ENCODE results near the gene PYHIN1.

The PYHIN1 gene

DNA sequence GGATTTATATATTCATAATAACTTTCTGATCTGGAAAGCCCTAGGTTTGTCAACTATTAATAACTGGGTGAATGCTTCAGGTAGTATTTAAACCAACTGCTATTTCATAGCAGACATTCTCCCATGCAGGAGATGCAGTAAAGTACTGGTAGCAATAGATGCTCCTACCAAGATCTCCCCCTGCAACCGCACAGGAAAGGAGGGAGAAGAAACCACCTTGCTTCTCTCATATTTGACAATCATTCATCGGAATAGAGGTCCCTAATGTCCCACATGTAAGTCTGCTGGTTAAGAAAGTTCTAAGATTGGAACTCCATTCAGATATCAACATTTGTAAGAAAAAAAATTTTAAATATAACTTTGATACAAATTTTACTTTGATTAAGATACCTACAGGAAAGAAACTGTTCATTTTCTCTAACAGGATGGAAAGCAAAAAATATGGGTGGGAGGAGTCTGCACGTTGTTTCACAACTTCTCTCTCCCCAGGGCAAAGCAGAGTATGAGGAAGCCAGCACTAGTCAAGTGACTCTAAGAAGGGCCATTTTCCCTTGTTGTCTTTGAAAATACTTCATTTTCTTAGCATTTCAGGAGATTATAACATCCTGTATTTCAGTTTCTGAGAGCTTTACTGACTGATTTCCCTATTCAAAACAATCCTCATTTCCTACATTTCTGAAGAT lies at the start of gene PYHIN1:
TSS of gene PYHIN1 (plus strand) at position 498 of the 683 bp plus-strand sequence. CDS start 5,359 bp downstream, outside the sequence.
- peaks cover 9% of the 10 kb centered on the region for H3K36me3 Mint-ChIP-seq
- H3K27ac Mint-ChIP-seq, result peak within 1 kb of the TSS; percentile 96
- peaks cover 2% of the 10 kb centered on the region for H3K27me3 Mint-ChIP-seq
- H3K4me1 Mint-ChIP-seq, result peaks cover 51% of the 10 kb centered on the region
- peak within 1 kb of the TSS; percentile 89 for H3K4me3 Mint-ChIP-seq
- peaks cover 16% of the 10 kb centered on the region for H3K9me3 Mint-ChIP-seq

DNA sequence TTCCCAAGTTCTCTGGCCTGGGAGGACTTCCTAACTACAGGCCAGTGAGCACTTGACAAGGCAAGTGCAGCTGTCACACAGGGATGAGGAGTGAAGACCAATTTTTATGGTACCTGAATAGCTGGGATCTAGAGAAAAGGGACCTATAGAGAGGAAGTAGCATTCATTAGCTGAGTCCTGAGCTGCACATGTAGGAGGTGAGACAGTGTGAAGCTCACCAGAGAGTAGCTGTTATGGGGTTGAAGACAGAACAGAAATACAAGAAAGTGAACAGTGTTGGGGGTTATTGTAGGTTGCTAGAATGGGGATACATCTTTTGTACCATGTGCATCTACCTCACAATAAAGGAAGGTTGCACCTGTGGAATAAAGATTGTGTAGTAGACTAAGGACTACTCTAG lies 37.7 kb upstream of the PYHIN1 start:
- no peaks in the 10 kb centered on the region for H3K9me3 Mint-ChIP-seq
- H3K4me3 Mint-ChIP-seq, result no peak overlapping the region
- no peaks in the 10 kb centered on the region for H3K27me3 Mint-ChIP-seq
- no peak overlapping the region for H3K27ac Mint-ChIP-seq
- peaks cover 2% of the 10 kb centered on the region for H3K36me3 Mint-ChIP-seq
- H3K4me1 Mint-ChIP-seq, result no peaks in the 10 kb centered on the region

DNA sequence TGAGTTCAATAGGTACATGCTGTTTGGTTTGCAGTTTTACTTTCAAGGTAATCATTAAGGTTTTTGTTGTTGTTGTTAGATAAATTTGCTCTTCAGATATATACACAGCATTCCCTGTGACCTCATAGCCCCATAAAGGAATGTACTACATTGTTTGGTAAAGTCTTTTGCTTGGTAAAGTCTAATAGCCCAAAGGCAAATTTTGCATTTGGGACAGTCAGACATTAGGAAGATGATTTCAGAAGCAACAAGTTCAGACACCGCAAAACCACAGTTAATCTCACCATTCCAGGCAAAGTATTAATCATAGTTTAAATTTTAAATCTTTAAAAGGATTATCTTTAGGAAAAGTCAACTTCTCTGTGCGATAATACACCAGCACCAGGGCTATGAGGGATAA lies 32.6 kb upstream of the PYHIN1 start:
- Mint-ChIP-seq H3K4me1 (no peaks in the 10 kb centered on the region), H3K9me3 (no peaks in the 10 kb centered on the region), H3K27ac (no peak overlapping the region), H3K4me3 (no peak overlapping the region), H3K36me3 (peaks cover 2% of the 10 kb centered on the region), H3K27me3 (peaks cover 3% of the 10 kb centered on the region)

DNA sequence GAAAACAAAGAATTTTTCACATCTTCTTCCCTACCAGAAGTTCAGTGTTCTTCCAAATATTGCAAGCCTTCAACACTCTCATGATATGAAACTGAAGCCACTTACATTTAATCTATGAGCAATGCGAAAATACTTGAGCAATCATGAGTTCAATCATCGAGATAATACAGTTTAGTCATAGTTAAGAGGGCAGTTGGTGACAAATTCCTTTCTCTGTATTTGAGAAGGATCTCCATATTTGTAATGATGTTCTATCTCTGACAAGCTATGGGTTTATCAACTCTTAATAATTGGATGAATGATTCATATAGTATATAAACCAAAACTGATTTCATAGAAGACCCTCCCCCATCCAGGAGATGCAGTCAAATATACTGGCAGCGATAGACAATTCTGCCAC lies 29.7 kb upstream of the PYHIN1 start:
- no peak overlapping the region for H3K4me3 Mint-ChIP-seq
- no peaks in the 10 kb centered on the region for H3K4me1 Mint-ChIP-seq

DNA sequence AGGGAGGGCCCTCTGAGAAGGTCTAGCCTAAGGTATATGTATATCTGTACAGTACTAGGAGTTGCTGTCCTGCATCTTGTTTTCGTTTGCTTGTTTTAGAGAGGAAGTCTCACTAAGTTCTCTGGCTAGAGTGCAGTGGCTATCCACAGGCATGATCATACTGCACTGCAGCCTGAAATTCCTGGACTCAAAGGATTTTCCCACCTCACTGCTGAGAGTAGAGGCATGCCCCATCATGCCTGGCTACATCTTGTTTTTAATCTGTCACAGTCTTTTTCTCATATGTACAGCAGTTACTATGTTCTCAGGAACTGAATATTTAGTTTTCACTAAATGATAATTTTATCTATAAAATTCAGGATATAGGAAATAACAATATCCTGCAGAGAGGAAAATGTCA lies 15.3 kb upstream of the PYHIN1 start:
- Mint-ChIP-seq H3K4me3 (no peak overlapping the region), H3K27ac (no peak overlapping the region), H3K36me3 (peaks cover 13% of the 10 kb centered on the region), H3K9me3 (peaks cover 19% of the 10 kb centered on the region), H3K27me3 (peaks cover 2% of the 10 kb centered on the region), H3K4me1 (no peaks in the 10 kb centered on the region)

More for the DNA sequence above, 29.7 kb upstream of the PYHIN1 start:
- Mint-ChIP-seq H3K27ac (no peak overlapping the region), H3K27me3 (peaks cover 8% of the 10 kb centered on the region), H3K9me3 (no peaks in the 10 kb centered on the region), H3K36me3 (no peaks in the 10 kb centered on the region)

DNA sequence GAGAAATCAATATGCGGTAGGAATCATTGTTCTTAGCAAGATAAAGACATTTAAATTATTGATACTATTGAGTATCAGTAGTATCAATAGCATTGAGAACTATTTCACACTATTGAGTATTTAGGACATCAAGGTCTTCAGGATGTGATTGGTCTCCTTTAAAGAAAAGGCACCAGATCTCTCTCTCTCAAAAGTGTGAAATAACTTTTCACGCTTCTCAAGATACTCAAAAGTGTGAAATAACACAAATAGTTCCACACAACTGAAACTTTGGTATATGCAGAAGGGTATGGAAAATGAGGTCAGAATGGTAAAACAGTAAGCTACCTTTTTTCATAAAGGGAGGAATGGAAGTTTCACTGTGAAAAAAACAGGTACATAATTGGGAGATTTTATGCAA lies 6.7 kb upstream of the PYHIN1 start:
- Mint-ChIP-seq H3K27ac (peak overlapping the region; percentile 85), H3K4me3 (no peak overlapping the region), H3K4me1 (peaks cover 12% of the 10 kb centered on the region), H3K36me3 (peaks cover 9% of the 10 kb centered on the region), H3K9me3 (peaks cover 25% of the 10 kb centered on the region), H3K27me3 (peaks cover 2% of the 10 kb centered on the region)

DNA sequence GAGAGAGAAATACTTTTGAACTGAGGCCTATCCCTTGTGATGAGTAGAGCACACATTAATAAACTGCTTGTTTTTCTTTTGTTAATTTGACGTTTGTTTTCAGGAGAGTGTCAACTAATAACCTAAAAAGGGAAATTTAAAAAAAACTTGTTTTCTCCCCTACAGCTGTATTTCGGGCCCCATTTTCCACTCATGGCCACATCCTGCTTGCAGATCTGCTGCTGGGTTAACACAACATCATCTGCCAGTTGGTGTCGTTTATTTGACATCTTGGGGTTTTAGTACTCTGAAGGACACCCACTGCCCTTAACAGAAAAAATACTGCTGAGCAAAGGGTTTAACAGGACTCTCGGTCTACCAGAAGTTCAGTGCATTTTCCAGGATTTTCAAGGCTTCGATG lies 848 bp upstream of the PYHIN1 start:
- H3K4me1 Mint-ChIP-seq, result peaks cover 48% of the 10 kb centered on the region
- H3K9me3 Mint-ChIP-seq, result peaks cover 16% of the 10 kb centered on the region
- peaks cover 2% of the 10 kb centered on the region for H3K27me3 Mint-ChIP-seq
- peaks cover 8% of the 10 kb centered on the region for H3K36me3 Mint-ChIP-seq
- peak overlapping the region; percentile 96 for H3K27ac Mint-ChIP-seq
- H3K4me3 Mint-ChIP-seq, result peak overlapping the region; percentile 89

DNA sequence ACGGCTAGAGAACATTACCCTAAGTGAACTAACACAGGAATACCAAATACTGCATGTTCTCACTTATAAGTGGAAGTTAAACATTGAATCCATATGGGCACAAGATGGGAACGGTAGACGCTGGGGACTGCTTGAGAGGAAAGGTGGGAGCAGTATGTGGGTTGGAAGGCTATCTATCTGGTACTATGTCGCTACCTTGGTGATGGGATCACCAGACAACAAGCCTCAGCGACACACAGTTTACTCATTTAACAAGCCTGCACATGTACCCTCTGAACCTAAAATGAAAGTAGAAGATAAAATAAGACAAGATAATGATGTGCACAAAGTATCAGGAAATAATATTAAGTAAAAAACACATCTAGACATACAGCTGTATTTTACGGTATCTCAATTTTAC lies 819 bp downstream of the PYHIN1 start:
- peaks cover 8% of the 10 kb centered on the region for H3K36me3 Mint-ChIP-seq
- H3K27me3 Mint-ChIP-seq, result peaks cover 2% of the 10 kb centered on the region
- peak overlapping the region; percentile 96 for H3K27ac Mint-ChIP-seq
- peak overlapping the region; percentile 89 for H3K4me3 Mint-ChIP-seq
- peaks cover 51% of the 10 kb centered on the region for H3K4me1 Mint-ChIP-seq
- H3K9me3 Mint-ChIP-seq, result peaks cover 11% of the 10 kb centered on the region

DNA sequence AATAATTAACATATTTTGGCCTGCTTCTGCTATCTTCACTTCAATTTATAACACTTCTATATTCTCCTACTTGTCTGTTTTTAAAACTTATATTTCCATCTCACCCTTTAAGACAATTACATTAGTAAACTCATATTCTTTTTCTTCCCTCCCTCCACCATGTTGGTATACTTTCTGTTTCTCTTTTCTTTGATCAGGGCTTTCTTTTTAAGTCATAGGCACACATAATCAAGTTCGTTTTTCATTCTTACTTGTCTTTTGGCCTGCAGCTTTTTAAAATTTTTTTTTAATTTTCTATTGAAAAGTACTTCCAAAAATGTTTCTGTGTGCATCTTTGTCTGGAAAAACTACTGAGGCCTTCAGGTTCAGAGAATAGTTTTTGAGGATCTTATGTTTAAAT lies 2.3 kb downstream of the PYHIN1 start:
- H3K36me3 Mint-ChIP-seq, result peaks cover 5% of the 10 kb centered on the region
- H3K27ac Mint-ChIP-seq, result peak overlapping the region; percentile 97

DNA sequence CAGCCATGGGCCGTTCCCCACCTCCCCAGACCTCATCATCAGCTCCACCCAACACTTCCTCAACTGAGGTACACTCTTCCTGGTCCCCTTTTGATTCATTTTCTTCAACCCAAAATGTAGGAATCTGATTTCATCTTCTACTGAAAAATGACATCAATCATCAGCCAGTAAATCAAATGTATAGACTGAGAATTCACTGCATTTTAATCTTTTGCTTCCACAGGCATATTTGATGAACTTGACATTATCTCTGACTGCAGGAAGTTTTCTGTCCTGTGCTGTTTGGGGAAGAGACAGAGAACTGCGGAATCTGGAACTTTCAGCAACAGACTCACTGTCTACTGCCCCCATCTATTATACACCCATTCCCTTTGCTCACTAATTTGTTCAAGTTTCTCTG lies 7.8 kb downstream of the PYHIN1 start:
- H3K36me3 Mint-ChIP-seq, result peaks cover 13% of the 10 kb centered on the region

More for the DNA sequence above, 2.3 kb downstream of the PYHIN1 start:
- Mint-ChIP-seq H3K27me3 (peaks cover 1% of the 10 kb centered on the region), H3K4me3 (peak overlapping the region; percentile 93), H3K4me1 (peaks cover 55% of the 10 kb centered on the region), H3K9me3 (peaks cover 6% of the 10 kb centered on the region)

DNA sequence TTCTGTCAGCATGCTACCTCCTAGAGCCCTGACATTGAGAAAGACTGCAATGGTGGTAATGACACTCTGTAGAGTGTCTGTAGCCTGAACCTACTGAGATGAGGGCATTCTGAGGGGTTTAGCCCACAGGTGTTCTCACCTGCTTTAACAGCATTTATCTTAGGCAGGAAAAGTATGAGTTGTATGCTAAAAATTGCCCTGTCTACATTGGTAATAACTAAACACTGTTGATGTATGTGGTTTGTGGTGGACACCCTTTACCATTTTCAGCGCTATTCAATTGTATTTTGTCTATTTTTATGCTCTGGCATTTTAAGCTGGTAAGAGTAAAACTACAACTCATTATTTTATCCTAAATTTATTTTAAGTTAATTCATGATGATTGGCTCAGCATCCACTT lies 10.0 kb downstream of the PYHIN1 start:
- peaks cover 2% of the 10 kb centered on the region for H3K27me3 Mint-ChIP-seq
- H3K4me3 Mint-ChIP-seq, result no peak overlapping the region
- H3K36me3 Mint-ChIP-seq, result peaks cover 13% of the 10 kb centered on the region
- no peaks in the 10 kb centered on the region for H3K9me3 Mint-ChIP-seq
- peaks cover 16% of the 10 kb centered on the region for H3K4me1 Mint-ChIP-seq
- H3K27ac Mint-ChIP-seq, result peak overlapping the region; percentile 13

More for the DNA sequence above, 7.8 kb downstream of the PYHIN1 start:
- peaks cover 5% of the 10 kb centered on the region for H3K9me3 Mint-ChIP-seq
- no peak overlapping the region for H3K27ac Mint-ChIP-seq
- peaks cover 2% of the 10 kb centered on the region for H3K27me3 Mint-ChIP-seq
- no peak overlapping the region for H3K4me3 Mint-ChIP-seq
- peaks cover 30% of the 10 kb centered on the region for H3K4me1 Mint-ChIP-seq

DNA sequence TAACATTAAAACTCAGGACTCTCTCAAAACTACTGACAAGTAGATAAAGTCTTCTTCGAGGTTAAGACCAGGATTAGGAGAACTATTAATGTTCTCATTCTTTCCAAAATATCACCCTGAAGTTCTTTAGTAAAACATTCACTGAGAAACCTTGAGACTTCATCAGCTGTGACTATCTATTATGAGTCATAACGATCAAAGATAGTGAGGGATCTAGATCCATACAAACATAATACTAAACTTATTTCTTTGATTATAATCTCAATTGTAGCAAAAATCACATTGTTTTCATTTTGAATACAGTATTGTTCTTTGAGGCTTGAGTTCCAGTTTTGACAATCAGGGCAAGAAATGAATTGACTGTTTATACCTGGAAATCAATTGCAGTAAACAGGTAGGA lies 11.1 kb downstream of the PYHIN1 start:
- peaks cover 16% of the 10 kb centered on the region for H3K4me1 Mint-ChIP-seq
- peaks cover 20% of the 10 kb centered on the region for H3K36me3 Mint-ChIP-seq
- H3K9me3 Mint-ChIP-seq, result no peaks in the 10 kb centered on the region
- no peak overlapping the region for H3K4me3 Mint-ChIP-seq
- no peak overlapping the region for H3K27ac Mint-ChIP-seq
- H3K27me3 Mint-ChIP-seq, result peaks cover 2% of the 10 kb centered on the region

DNA sequence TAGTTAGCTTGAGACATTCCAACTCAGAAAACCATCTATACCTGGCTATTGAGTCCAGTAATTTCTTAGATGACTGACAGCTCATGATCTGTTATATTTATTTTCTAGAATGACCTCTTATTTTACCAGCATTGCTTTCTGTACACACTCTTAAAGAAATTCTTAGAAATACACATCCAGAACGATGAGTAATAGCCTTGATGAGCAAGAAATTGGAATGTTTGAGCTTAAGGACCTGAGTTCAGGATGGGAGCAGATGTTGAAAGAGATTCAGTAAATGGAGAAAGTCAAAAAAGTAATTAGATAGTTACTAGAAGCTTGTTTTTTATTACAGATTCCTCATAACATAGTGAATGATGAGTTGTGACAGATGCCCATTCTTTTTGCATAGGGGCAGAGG lies 11.7 kb downstream of the PYHIN1 start:
- H3K4me1 Mint-ChIP-seq, result peaks cover 16% of the 10 kb centered on the region
- H3K36me3 Mint-ChIP-seq, result peaks cover 25% of the 10 kb centered on the region
- H3K4me3 Mint-ChIP-seq, result no peak overlapping the region
- no peak overlapping the region for H3K27ac Mint-ChIP-seq
- H3K27me3 Mint-ChIP-seq, result peaks cover 2% of the 10 kb centered on the region
- no peaks in the 10 kb centered on the region for H3K9me3 Mint-ChIP-seq

DNA sequence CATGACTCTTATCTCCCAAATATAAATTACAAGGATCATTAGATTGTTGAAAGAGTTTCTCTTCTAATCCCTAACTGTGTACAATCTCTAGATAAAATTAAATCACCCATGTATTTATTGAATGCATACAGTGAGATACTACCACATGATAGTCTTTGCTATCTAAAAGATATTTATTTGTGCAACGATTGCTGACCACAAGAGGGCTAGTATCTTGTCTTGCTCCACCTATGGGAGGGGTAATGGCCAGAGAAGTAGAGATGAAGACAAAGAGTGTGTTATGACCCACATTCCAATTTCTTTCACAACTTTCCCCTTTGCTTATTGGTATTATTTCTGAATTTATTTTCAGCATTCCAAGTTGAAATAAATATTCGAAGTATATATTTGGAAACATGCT lies 13.7 kb downstream of the PYHIN1 start:
- no peaks in the 10 kb centered on the region for H3K9me3 Mint-ChIP-seq
- no peak overlapping the region for H3K4me3 Mint-ChIP-seq
- H3K4me1 Mint-ChIP-seq, result peaks cover 16% of the 10 kb centered on the region
- H3K27me3 Mint-ChIP-seq, result peaks cover 2% of the 10 kb centered on the region
- no peak overlapping the region for H3K27ac Mint-ChIP-seq
- H3K36me3 Mint-ChIP-seq, result peaks cover 32% of the 10 kb centered on the region

DNA sequence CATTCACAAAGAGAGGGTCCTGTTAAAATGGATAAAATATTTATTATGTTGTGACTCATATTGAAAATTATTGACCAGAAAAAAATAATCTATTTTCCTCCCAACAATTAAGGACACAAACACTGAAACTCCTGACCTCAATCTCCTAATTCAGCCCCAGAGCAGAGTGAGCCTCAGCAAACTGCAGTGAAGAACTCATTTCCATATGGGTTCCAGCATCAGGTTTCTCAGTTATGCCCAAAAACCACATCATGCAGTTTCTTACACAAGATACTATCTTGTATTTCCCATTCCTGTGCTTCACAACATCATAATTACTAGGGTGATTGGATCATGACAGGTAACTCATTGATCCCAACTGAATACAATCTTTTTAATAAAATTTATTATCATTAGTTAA lies 15.4 kb downstream of the PYHIN1 start:
- H3K4me3 Mint-ChIP-seq, result no peak overlapping the region
- H3K9me3 Mint-ChIP-seq, result no peaks in the 10 kb centered on the region
- H3K27ac Mint-ChIP-seq, result no peak overlapping the region
- peaks cover 22% of the 10 kb centered on the region for H3K4me1 Mint-ChIP-seq
- peaks cover 38% of the 10 kb centered on the region for H3K36me3 Mint-ChIP-seq
- no peaks in the 10 kb centered on the region for H3K27me3 Mint-ChIP-seq

DNA sequence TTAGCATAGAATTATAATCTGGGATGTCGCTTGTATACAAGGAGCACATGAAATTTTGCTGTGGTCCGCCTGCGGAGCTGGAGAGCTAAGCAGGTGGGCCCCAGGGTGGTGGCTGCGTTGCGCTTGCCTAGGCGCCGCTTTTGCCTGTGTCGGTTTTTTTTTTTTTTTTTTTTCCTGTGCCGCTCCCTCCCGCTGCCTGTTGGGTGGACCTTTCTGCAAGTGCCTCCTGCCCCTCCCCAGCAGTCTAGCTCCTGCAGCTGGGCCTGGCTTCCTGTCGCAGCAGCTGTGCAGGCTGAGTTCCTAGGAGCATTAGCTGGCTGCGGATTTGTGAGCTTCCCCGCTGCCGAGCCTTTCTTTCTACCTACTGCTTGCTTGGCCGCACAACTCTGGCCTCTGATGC lies 20.6 kb downstream of the PYHIN1 start:
- Mint-ChIP-seq H3K4me3 (no peak overlapping the region), H3K36me3 (peaks cover 32% of the 10 kb centered on the region), H3K27me3 (no peaks in the 10 kb centered on the region), H3K9me3 (no peaks in the 10 kb centered on the region), H3K4me1 (peaks cover 10% of the 10 kb centered on the region), H3K27ac (no peak overlapping the region)

DNA sequence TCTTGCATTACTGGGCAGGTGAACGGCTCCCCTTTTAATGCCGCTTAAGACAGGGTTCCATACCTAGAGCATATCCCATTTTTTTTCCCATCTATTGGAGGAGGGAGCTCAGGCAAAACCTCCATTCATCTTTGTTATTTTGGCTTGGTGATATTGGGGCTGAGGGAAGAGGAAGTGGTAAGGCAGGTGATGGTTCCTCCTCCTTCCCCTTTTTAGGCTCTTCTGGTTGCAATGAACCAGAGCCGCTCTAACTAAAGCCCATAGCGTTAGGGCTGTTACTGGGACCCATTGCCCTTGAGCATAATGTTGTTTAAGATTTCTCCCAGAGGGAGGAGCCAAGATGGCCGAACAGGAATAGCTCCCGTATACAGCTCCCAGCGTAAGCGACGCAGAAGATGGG lies 21.1 kb downstream of the PYHIN1 start:
- H3K27ac Mint-ChIP-seq, result no peak overlapping the region
- no peaks in the 10 kb centered on the region for H3K27me3 Mint-ChIP-seq
- H3K36me3 Mint-ChIP-seq, result peaks cover 28% of the 10 kb centered on the region
- H3K4me3 Mint-ChIP-seq, result no peak overlapping the region
- H3K9me3 Mint-ChIP-seq, result no peaks in the 10 kb centered on the region
- peaks cover 10% of the 10 kb centered on the region for H3K4me1 Mint-ChIP-seq

All from activated naive CD4-positive, alpha-beta T cell treated with anti-CD3 and anti-CD28 coated beads, Interleukin-2, amount 50 U/mL, for 24 hours (primary cell).